ENCODE results near the gene COQ8A. TPM values are rescaled to one million over a fixed set of nuclear protein-coding genes. Genes with fewer than 3 reads are reported as not detected.

The COQ8A gene
- total RNA-seq, 4 donors from 2014 or later: 22.8 to 41.7 (median 27.7) TPM

DNA sequence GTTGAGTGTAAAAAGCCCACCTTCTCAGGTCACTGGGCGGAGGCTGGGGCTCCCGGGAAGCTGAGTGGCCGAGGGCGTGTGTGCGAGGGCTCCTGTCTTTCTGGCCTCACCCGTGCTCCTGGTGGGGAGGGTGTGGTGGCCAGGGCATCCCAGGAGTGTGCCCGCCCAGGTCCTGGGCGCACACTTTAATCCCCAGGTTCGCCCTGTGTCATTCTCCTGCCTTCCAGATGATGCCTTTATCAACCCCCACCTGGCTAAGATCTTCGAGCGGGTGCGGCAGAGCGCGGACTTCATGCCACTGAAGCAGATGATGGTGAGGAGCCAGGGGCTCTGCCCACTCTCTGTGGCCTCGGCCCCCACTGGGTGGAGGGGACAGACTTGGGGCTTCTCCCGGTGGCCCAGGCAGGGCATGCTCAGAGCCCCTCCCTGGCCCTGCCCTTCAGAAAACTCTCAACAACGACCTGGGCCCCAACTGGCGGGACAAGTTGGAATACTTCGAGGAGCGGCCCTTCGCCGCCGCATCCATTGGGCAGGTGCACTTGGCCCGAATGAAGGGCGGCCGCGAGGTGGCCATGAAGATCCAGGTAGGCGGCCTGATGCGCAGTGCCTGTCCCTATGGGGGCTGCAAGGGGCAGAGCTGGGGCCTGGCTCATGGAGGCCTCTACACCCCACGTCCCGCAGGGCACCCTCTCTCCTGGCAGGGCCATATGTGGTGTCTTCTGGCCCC is 42.5 kb downstream of the COQ8A start:
- peak overlapping the region in 1 of 2 donors; percentile 23 for H3K27ac ChIP-seq
- DNase-seq: no peak

DNA sequence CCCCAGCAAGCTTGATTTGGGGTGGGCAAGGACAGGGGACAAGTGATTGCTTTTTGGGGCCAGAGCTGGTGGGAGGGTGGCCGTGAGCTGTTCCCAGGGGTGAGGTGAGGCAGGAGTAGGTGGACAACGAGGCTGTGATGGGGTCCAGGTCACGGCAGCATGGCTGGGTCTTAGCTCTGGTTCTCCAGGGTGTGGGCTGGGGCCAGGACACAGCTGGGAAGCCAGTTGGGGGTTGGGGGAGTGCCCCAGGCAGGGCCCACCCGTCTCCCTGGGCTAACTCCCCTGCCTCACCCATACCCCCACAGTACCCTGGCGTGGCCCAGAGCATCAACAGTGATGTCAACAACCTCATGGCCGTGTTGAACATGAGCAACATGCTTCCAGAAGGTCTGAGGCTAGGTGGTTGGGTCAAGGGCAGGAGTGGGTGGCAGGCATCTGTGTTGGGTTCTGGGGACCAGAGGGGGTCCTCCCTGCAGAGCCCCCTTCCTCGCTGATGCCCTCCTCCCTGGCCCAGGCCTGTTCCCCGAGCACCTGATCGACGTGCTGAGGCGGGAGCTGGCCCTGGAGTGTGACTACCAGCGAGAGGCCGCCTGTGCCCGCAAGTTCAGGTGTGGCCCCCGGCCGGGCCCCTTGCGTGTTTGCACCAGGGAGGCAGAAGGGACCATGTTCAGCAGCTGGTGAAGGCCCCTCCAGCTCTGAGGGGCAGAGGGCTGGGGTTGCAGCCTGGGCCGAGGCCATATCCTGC is 43.3 kb downstream of the COQ8A start:
- Histone ChIP-seq H3K4me3 (no peak overlapping the region), H3K27me3 (no peaks in the 10 kb centered on the region), H3K27ac (peak overlapping the region in 1 of 2 donors; percentile 23), H3K9me3 (no peaks in the 10 kb centered on the region), H3K4me1 (no peaks in the 10 kb centered on the region), H3K36me3 (no peaks in the 10 kb centered on the region)
- TF ChIP-seq POLR2A (IDR thresholded peaks at IDR 0.05): no peak
- TF ChIP-seq, protein P1, sequence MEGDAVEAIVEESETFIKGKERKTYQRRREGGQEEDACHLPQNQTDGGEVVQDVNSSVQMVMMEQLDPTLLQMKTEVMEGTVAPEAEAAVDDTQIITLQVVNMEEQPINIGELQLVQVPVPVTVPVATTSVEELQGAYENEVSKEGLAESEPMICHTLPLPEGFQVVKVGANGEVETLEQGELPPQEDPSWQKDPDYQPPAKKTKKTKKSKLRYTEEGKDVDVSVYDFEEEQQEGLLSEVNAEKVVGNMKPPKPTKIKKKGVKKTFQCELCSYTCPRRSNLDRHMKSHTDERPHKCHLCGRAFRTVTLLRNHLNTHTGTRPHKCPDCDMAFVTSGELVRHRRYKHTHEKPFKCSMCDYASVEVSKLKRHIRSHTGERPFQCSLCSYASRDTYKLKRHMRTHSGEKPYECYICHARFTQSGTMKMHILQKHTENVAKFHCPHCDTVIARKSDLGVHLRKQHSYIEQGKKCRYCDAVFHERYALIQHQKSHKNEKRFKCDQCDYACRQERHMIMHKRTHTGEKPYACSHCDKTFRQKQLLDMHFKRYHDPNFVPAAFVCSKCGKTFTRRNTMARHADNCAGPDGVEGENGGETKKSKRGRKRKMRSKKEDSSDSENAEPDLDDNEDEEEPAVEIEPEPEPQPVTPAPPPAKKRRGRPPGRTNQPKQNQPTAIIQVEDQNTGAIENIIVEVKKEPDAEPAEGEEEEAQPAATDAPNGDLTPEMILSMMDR (IDR thresholded peaks at IDR 0.05): no peak
- intact Hi-C loops (cut with DNase I; ENCODE audit: low total_unique reads): no loop called here
- DNase-seq: no peak

More for the DNA sequence above, 42.5 kb downstream of the COQ8A start:
- no peak for TF ChIP-seq POLR2A (IDR thresholded peaks at IDR 0.05)
- TF ChIP-seq, protein P1 (IDR thresholded peaks at IDR 0.05): no peak
- intact Hi-C loops (cut with DNase I; ENCODE audit: low total_unique reads): no loop called here
- no peaks in the 10 kb centered on the region for H3K9me3 ChIP-seq
- no peak overlapping the region for H3K4me3 ChIP-seq
- no peaks in the 10 kb centered on the region for H3K36me3 ChIP-seq
- no peaks in the 10 kb centered on the region for H3K4me1 ChIP-seq
- no peaks in the 10 kb centered on the region for H3K27me3 ChIP-seq

DNA sequence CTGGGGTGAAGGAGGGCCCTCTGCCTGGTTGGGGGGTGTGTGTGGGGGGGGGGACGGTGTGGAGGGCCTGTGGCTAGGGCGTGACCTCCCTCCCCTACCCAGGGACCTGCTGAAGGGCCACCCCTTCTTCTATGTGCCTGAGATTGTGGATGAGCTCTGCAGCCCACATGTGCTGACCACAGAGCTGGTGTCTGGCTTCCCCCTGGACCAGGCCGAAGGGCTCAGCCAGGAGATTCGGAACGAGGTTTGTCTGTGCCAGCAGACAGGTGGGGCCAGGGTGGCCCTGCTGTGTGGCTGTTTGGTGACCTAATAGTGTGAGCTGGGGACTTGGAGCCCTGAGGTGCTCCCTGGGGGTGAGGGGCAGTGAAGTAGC is 43.9 kb downstream of the COQ8A start:
- no peaks in the 10 kb centered on the region for H3K9me3 ChIP-seq
- no peak overlapping the region for H3K4me3 ChIP-seq
- no peak overlapping the region for H3K27ac ChIP-seq
- TF ChIP-seq, protein P1 (IDR thresholded peaks at IDR 0.05): no peak
- no peak for TF ChIP-seq POLR2A (IDR thresholded peaks at IDR 0.05)
- no peaks in the 10 kb centered on the region for H3K36me3 ChIP-seq
- H3K27me3 ChIP-seq: no peaks in the 10 kb centered on the region
- intact Hi-C loops (cut with DNase I; ENCODE audit: low total_unique reads): no loop called here
- DNase-seq: no peak
- no peaks in the 10 kb centered on the region for H3K4me1 ChIP-seq

DNA sequence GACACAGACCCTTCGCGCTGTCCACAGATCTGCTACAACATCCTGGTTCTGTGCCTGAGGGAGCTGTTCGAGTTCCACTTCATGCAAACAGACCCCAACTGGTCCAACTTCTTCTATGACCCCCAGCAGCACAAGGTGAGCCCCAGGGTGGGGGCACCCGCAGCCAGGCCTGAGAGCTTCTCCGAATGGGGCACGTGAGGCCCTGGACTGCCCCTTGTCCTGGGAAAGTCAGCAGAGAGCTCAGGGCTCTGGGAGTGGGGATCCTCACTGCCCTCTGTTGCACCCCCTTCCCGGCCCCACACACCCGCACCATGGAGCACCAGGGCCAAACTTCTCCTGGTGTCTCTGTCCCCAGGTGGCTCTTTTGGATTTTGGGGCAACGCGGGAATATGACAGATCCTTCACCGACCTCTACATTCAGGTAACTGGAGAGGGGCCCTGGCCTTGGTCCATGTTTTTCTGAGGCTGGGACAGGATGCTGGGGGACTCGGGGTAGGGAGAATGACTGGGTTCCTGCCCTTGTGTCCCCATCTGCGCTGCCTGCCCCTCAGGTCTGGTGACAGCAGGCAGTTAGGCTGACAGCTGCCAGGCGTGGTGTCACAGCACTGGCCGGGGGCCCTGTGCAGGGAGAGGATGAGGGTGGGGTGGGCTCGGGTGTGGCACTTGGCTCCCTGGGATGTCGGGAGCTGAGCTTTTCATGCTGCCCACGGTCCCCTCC is 44.6 kb downstream of the COQ8A start:
- no peak overlapping the region for H3K4me3 ChIP-seq
- no peaks in the 10 kb centered on the region for H3K36me3 ChIP-seq
- TF ChIP-seq POLR2A (IDR thresholded peaks at IDR 0.05): no peak
- TF ChIP-seq, protein P1 (IDR thresholded peaks at IDR 0.05): no peak
- H3K27me3 ChIP-seq: no peaks in the 10 kb centered on the region
- H3K4me1 ChIP-seq: no peaks in the 10 kb centered on the region
- intact Hi-C loops (cut with DNase I; ENCODE audit: low total_unique reads): no loop called here
- H3K27ac ChIP-seq: no peak overlapping the region
- DNase-seq: no peak
- H3K9me3 ChIP-seq: no peaks in the 10 kb centered on the region
